Neural cell (in vitro differentiated cells): ENCODE measurements around the gene NOMO2.
"Not testable (repeated sequence)": the region's sequence is repeated elsewhere in the genome, so short reads cannot be mapped to it uniquely, and the experiment has no call there.

Experiments used
- CTCF ChIP-seq: fragments of 450-650 bp; IDR thresholded peaks from 2 replicates; pipeline ENCODE4 v1.5.1; 2014; ENCODE audit warnings: antibody characterized with exemption, mild to moderate bottlenecking, moderate library complexity; ENCODE audit not compliant: poor library complexity, severe bottlenecking
- EP300 ChIP-seq: fragments of 450-650 bp; conservative IDR thresholded peaks from 2 replicates; pipeline ENCODE4 v1.6.1; 2014; ENCODE audit warnings: antibody characterized with exemption, mild to moderate bottlenecking, moderate library complexity; ENCODE audit not compliant: poor library complexity, severe bottlenecking
- EZH2 ChIP-seq: fragments of 200-600, 300-800 bp; shearing (Covaris generic), sonication (generic); IDR thresholded peaks from 2 replicates; pipeline ENCODE4 v1.6.1; 2014; ENCODE audit warnings: antibody characterized with exemption, low read length, borderline replicate concordance, mild to moderate bottlenecking; ENCODE audit not compliant: insufficient read depth, poor library complexity, severe bottlenecking
- POLR2AphosphoS5 ChIP-seq: IDR thresholded peaks from 2 replicates; pipeline ENCODE4 v1.6.1; 2012
- REST ChIP-seq: IDR thresholded peaks from 2 replicates; pipeline ENCODE4 v1.6.1; 2012; ENCODE audit warnings: borderline replicate concordance
- SMC3 ChIP-seq: fragments of 450-650 bp; conservative IDR thresholded peaks from 2 replicates; pipeline ENCODE4 v1.6.1; 2014; ENCODE audit warnings: antibody characterized with exemption, mild to moderate bottlenecking, moderate library complexity; ENCODE audit not compliant: poor library complexity

- not testable (repeated sequence) for TF ChIP-seq SMC3, EZH2, CTCF, EP300, POLR2AphosphoS5, REST
Measured at GRCh38 chr16:18579261-18579660, 17.4 kb upstream of the NOMO2 start.
